Vagina (tissue), 2 donors: Measurements from ENCODE around the gene RRN3.

Source experiments
- CTCF ChIP-seq, 3 experiments: fragments of 450-650 bp in 2 of 3; fragments of 200-600 bp in 1 of 3; sonication (generic) in 1 of 3; IDR thresholded peaks; one replicate each; pipeline ENCODE4 v1.5.1; 2017 to 2019; ENCODE audit warnings: antibody characterized with exemption in 3 of 3, mild to moderate bottlenecking in 2 of 3, moderate library complexity in 2 of 3
- POLR2A ChIP-seq, 2 donors: fragments of 450-650 bp; IDR thresholded peaks; one replicate each; pipeline ENCODE4 v1.6.1; 2017; ENCODE audit warnings: antibody characterized with exemption in 2 of 2, mild to moderate bottlenecking in 2 of 2, moderate library complexity in 2 of 2

- TF ChIP-seq CTCF (IDR thresholded peaks at IDR 0.05) (no peak), POLR2A (IDR thresholded peaks at IDR 0.05) (no peak)
Observed at GRCh38 chr16:15046692-15047376, 47.2 kb downstream of the RRN3 start.
